H1 (cell line): Measurements from ENCODE around the gene LIN28A. TPM values are rescaled to one million over a fixed set of nuclear protein-coding genes. Genes with fewer than 3 reads are reported as not detected.

Experiments used
- CTCF ChIA-PET: fragments of 300-600 bp; sonication (Branson Sonifier 250); formaldehyde crosslinking; loops from one replicate; lab custom pipeline; 2021; ENCODE audit not compliant: partially characterized antibody; lab: Charles Lee
- POLR2A ChIA-PET: fragments of 300-600 bp; sonication (Branson Sonifier 250); formaldehyde crosslinking; loops from one replicate; lab custom pipeline; 2021; ENCODE audit warnings: inconsistent platforms; ENCODE audit not compliant: partially characterized antibody; lab: Charles Lee
- DNase-seq, 2 experiments: peaks; one replicate each; pipeline versions ENCODE4 v3.0.0 to v3.0.0-alpha.2; 2010 to 2022; ENCODE audit warnings: low spot score in 2 of 2, low read depth in 1 of 2, mixed read lengths in 1 of 2
- FAIRE-seq: peaks from 2 replicates; lab custom pipeline; 2011; peaks lifted over from hg19 to GRCh38; lab: Jason Lieb, UNC
- H2AFZ ChIP-seq: 2 replicates; pipeline ENCODE4 v1.8.1; 2012; ENCODE audit warnings: low read length, inconsistent platforms
- H2AK5ac ChIP-seq: 2 replicates; pipeline ENCODE4 v1.6.1; 2013; ENCODE audit warnings: low read depth, low read length
- H2BK120ac ChIP-seq: replicated peaks from 2 replicates; pipeline ENCODE3; 2013; ENCODE audit warnings: low read depth, low read length, inconsistent platforms
- H2BK12ac ChIP-seq: 2 replicates; pipeline ENCODE4 v1.6.1; 2013; ENCODE audit warnings: low read depth, low read length
- H2BK15ac ChIP-seq: 2 replicates; pipeline ENCODE4 v1.6.1; 2013; ENCODE audit warnings: low read length
- H2BK20ac ChIP-seq: 2 replicates; pipeline ENCODE4 v1.6.1; 2013; ENCODE audit warnings: low read length
- H2BK5ac ChIP-seq: 2 replicates; pipeline ENCODE4 v1.6.1; 2013; ENCODE audit warnings: low read depth, low read length
- H3K14ac ChIP-seq: 2 replicates; pipeline ENCODE4 v1.6.1; 2013; ENCODE audit warnings: inconsistent platforms; ENCODE audit not compliant: insufficient read length
- H3K18ac ChIP-seq: 2 replicates; pipeline ENCODE4 v1.6.1; 2013; ENCODE audit warnings: low read length; ENCODE audit errors: extremely low read depth
- H3K23ac ChIP-seq: 2 replicates; pipeline ENCODE4 v1.6.1; 2013; ENCODE audit warnings: inconsistent platforms; ENCODE audit not compliant: insufficient read length
- H3K23me2 ChIP-seq: 2 replicates; pipeline ENCODE4 v1.6.1; 2013; ENCODE audit warnings: low read depth, low read length
- H3K27ac ChIP-seq: 2 replicates; pipeline ENCODE4 v1.6.1; 2011; ENCODE audit warnings: low read depth, low read length, inconsistent platforms
- H3K27me3 ChIP-seq, 4 experiments: replicated peaks in 1 of 4; 1 replicate in 1 of 4; 2 replicates in 3 of 4; pipeline versions ENCODE4 v1.6.1 to v1.8.1; 2011 to 2013; ENCODE audit warnings: low read length in 3 of 4, mild to moderate bottlenecking in 3 of 4, inconsistent platforms in 2 of 4, mixed read lengths in 2 of 4, moderate library complexity in 1 of 4; ENCODE audit not compliant: control insufficient read depth in 3 of 4, insufficient read depth in 3 of 4; ENCODE audit errors: extremely low read depth in 1 of 4
- H3K36me3 ChIP-seq, 4 experiments: 2 replicates each; pipeline versions ENCODE4 v1.6.1 to v1.8.1; 2011 to 2013; ENCODE audit warnings: mild to moderate bottlenecking in 4 of 4, low read length in 3 of 4, moderate library complexity in 2 of 4, control low read depth in 1 of 4, inconsistent platforms in 1 of 4; ENCODE audit not compliant: insufficient read depth in 4 of 4, control insufficient read depth in 2 of 4
- H3K4ac ChIP-seq: replicated peaks from 2 replicates; pipeline ENCODE3; 2013; ENCODE audit warnings: low read length, low read depth, mixed read lengths, inconsistent platforms; ENCODE audit not compliant: insufficient read length
- H3K4me1 ChIP-seq, 4 experiments: replicated peaks in 1 of 4; 1 replicate in 1 of 4; 2 replicates in 3 of 4; pipeline versions ENCODE4 v1.6.1 to v1.8.1; 2011 to 2013; ENCODE audit warnings: low read length in 3 of 4, inconsistent platforms in 2 of 4, mixed read lengths in 1 of 4; ENCODE audit not compliant: insufficient read depth in 4 of 4, control insufficient read depth in 3 of 4
- H3K4me2 ChIP-seq, 2 experiments: 2 replicates each; pipeline versions ENCODE4 v1.6.1 to v1.8.1; 2011 to 2013; ENCODE audit warnings: low read depth in 2 of 2, low read length in 2 of 2, control low read depth in 1 of 2, inconsistent platforms in 1 of 2, mild to moderate bottlenecking in 1 of 2; ENCODE audit not compliant: insufficient read depth in 1 of 2
- H3K4me3 ChIP-seq, 4 experiments: fragments of 200-600, 300-600 bp in 1 of 4; sonication (generic), shearing (Covaris generic), sonication (Bioruptor Twin) in 1 of 4; 2 replicates each; pipeline versions ENCODE4 v1.5.1 to v1.8.1; 2011 to 2016; ENCODE audit warnings: low read length in 4 of 4, low read depth in 3 of 4, control low read depth in 2 of 4, inconsistent platforms in 2 of 4, mild to moderate bottlenecking in 2 of 4, mixed read lengths in 1 of 4, moderate library complexity in 1 of 4; ENCODE audit not compliant: insufficient read depth in 2 of 4; ENCODE audit errors: extremely low read depth in 1 of 4
- H3K56ac ChIP-seq: replicated peaks from 2 replicates; pipeline ENCODE3; 2013; ENCODE audit warnings: low read depth, mild to moderate bottlenecking, mixed read lengths, low read length, inconsistent platforms; ENCODE audit not compliant: insufficient read length
- H3K79me1 ChIP-seq: 2 replicates; pipeline ENCODE4 v1.6.1; 2013; ENCODE audit warnings: low read depth, low read length, control low read depth
- H3K79me2 ChIP-seq, 2 experiments: 2 replicates each; pipeline versions ENCODE4 v1.6.1 to v1.8.1; 2012 to 2013; ENCODE audit warnings: low read length in 2 of 2, mild to moderate bottlenecking in 2 of 2, inconsistent platforms in 1 of 2; ENCODE audit not compliant: insufficient read depth in 2 of 2, control insufficient read depth in 1 of 2
- H3K9ac ChIP-seq, 4 experiments: replicated peaks in 1 of 4; 1 replicate in 1 of 4; 2 replicates in 3 of 4; pipeline versions ENCODE4 v1.6.1 to v1.8.1; 2011 to 2013; ENCODE audit warnings: low read depth in 3 of 4, low read length in 3 of 4, control low read depth in 2 of 4, mild to moderate bottlenecking in 2 of 4, moderate library complexity in 2 of 4, inconsistent platforms in 1 of 4; ENCODE audit errors: extremely low read depth in 1 of 4
- H3K9me3 ChIP-seq, 2 experiments: 2 replicates each; pipeline versions ENCODE4 v1.6.1 to v1.8.1; 2012 to 2013; ENCODE audit warnings: mild to moderate bottlenecking in 2 of 2, moderate library complexity in 2 of 2, control low read depth in 1 of 2, inconsistent platforms in 1 of 2, low read depth in 1 of 2, low read length in 1 of 2, mixed read lengths in 1 of 2; ENCODE audit not compliant: insufficient read depth in 2 of 2
- H4K20me1 ChIP-seq, 2 experiments: replicated peaks in 1 of 2; 2 replicates each; pipeline versions ENCODE3 to v1.8.1; 2011 to 2013; ENCODE audit warnings: inconsistent platforms in 2 of 2, low read length in 2 of 2, mild to moderate bottlenecking in 1 of 2; ENCODE audit not compliant: insufficient read depth in 2 of 2, control insufficient read depth in 1 of 2
- H4K5ac ChIP-seq: 2 replicates; pipeline ENCODE4 v1.6.1; 2013; ENCODE audit warnings: low read length, low read depth, mixed read lengths, inconsistent platforms; ENCODE audit not compliant: insufficient read length
- H4K8ac ChIP-seq: 2 replicates; pipeline ENCODE4 v1.8.0; 2013; ENCODE audit warnings: mild to moderate bottlenecking, moderate library complexity, low read length, inconsistent platforms; ENCODE audit not compliant: insufficient read depth; ENCODE audit errors: extremely low read depth
- H4K91ac ChIP-seq: replicated peaks from 2 replicates; pipeline ENCODE3; 2013; ENCODE audit warnings: low read length, mixed read lengths, inconsistent platforms; ENCODE audit not compliant: insufficient read length
- EGR1 ChIP-seq: IDR thresholded peaks from 2 replicates; pipeline ENCODE4 v1.6.1; 2011; ENCODE audit warnings: low read depth, low read length, borderline replicate concordance
- JUN ChIP-seq: IDR thresholded peaks from 2 replicates; pipeline ENCODE4 v1.6.1; 2011; ENCODE audit warnings: low read depth, mild to moderate bottlenecking, improper control_type of control experiment, low read length
- RXRA ChIP-seq: IDR thresholded peaks from 2 replicates; pipeline ENCODE4 v1.6.1; 2011; ENCODE audit warnings: low read depth, mild to moderate bottlenecking, low read length, moderate library complexity; ENCODE audit not compliant: insufficient read depth
- SRF ChIP-seq: IDR thresholded peaks from 2 replicates; pipeline ENCODE4 v1.6.1; 2011; ENCODE audit warnings: mild to moderate bottlenecking, low read depth, low read length, moderate library complexity
- SUZ12 ChIP-seq: fragments of 200-600 bp; sonication (generic); IDR thresholded peaks from 2 replicates; pipeline ENCODE4 v1.6.1; 2012; ENCODE audit warnings: mild to moderate bottlenecking, inconsistent platforms, low read length, moderate library complexity, mixed read lengths
- TAF1 ChIP-seq: IDR thresholded peaks from 2 replicates; pipeline ENCODE4 v1.6.1; 2011; ENCODE audit warnings: mild to moderate bottlenecking, low read depth, low read length
- WGBS, 2 experiments: shearing (Covaris generic) in 1 of 2; methylation state at CpG; one replicate each; pipeline versions ENCODE4 v1.1.6 to v1.1.7; 2013 to 2015; ENCODE audit warnings: low lambda C conversion rate in 2 of 2, mixed read lengths in 2 of 2, inconsistent platforms in 1 of 2, low coverage in 1 of 2, missing lambda C conversion rate in 1 of 2; ENCODE audit not compliant: insufficient replicate concordance in 2 of 2, insufficient coverage in 1 of 2, insufficient read length in 1 of 2; ENCODE audit errors: extremely low coverage in 1 of 2, missing lambda C conversion rate in 1 of 2; 5-methylcytosine and 5-hydroxymethylcytosine counted together
- polyA plus RNA-seq, 7 experiments: library from polyadenylated mRNA; depleted of rRNA in 3 of 7; stranded (reverse) in 5 of 7; unstranded in 2 of 7; fragments of >200 nt in 5 of 7; fragments of 200-250 nt in 2 of 7; gene quantifications; 1 replicate in 5 of 7; 2 replicates in 1 of 7; 4 replicates in 1 of 7; pipeline versions ENCODE4 v1.2.1 to v1.2.3, GENCODE V29; 2011 to 2013; ENCODE audit warnings: missing spikeins in 2 of 7, mixed read lengths in 2 of 7
- total RNA-seq: library from RNA; stranded (reverse); fragmentation: NEBNext Ultra II Directional; extraction: Animal tissue kit (Norgen Biotek cat#: 25700); gene quantifications from 2 replicates; pipeline ENCODE4 v1.2.1, GENCODE V29; 2021

The LIN28A gene
- total and polyA plus RNA-seq, 2 of the 8 experiments (the other 6 are each of a cell fraction or from before 2014, with no cell fraction given) = 403 to 1,486 TPM

DNA sequence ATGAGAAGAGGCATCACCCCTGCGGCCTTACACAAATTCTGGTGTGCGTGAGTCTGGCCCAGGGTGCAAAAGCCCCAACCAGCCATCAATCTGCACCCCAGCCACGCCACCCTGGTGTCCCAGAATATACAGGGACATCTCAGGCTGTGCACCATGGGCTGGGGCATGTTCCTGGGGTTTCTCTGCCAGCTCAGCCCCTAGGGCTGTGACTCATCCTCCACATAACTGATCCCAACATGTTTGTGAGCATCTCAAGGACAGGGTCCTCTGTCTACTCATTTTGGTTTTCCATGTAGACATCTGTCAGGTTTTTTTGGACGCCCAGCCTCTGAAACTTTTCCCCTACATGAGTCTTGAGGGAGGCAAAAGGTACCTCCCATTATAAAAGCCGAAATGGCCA lies 38.6 kb upstream of the LIN28A start:
- H3K9ac ChIP-seq = no peak overlapping the region
- no peak overlapping the region for H3K56ac ChIP-seq
- H2BK20ac ChIP-seq = no peak overlapping the region
- H3K23ac ChIP-seq = no peak overlapping the region
- no peak overlapping the region for H2BK5ac ChIP-seq
- no peak overlapping the region for H2BK12ac ChIP-seq
- H2BK120ac ChIP-seq = no peak overlapping the region
- H3K36me3 ChIP-seq = no peaks in the 10 kb centered on the region
- no peak overlapping the region for H4K8ac ChIP-seq
- H3K18ac ChIP-seq = no peak overlapping the region
- no peak for FAIRE-seq
- H2BK15ac ChIP-seq = no peak overlapping the region
- no peak overlapping the region for H4K91ac ChIP-seq
- H3K14ac ChIP-seq = no peak overlapping the region
- no peaks in the 10 kb centered on the region for H4K20me1 ChIP-seq
- ChIA-PET CTCF (interaction anchor here (0.8 to 4.0 kb wide), 5 partner anchors 10 to 168 kb away, joined by 3 to 24 read pairs (median 9); no protein-coding TSS in a partner anchor), POLR2A (interaction anchor here (1.0 kb wide), 1 partner anchor 45 kb away, joined by 3 read pairs; no protein-coding TSS in a partner anchor)
- H3K27ac ChIP-seq = no peak overlapping the region
- TF ChIP-seq SUZ12 = no peak
- TF ChIP-seq RXRA = no peak
- TF ChIP-seq TAF1 = no peak
- no peak for TF ChIP-seq EGR1
- TF ChIP-seq JUN = no peak
- TF ChIP-seq SRF = no peak
- no peak overlapping the region for H3K4me2 ChIP-seq
- no peak for DNase-seq
- H3K9me3 ChIP-seq = no peaks in the 10 kb centered on the region
- no peaks in the 10 kb centered on the region for H3K27me3 ChIP-seq
- H3K23me2 ChIP-seq = no peaks in the 10 kb centered on the region
- peaks cover 0 to 2% (median 0%) of the 10 kb centered on the region in 4 experiments; a peak in 3 of 7 replicates for H3K4me1 ChIP-seq
- H2AK5ac ChIP-seq = no peak overlapping the region
- no peaks in the 10 kb centered on the region for H3K79me1 ChIP-seq
- no peak overlapping the region for H3K4me3 ChIP-seq
- H4K5ac ChIP-seq = no peak overlapping the region
- WGBS, 2 experiments = 93% methylated on average over 4 of the region's 5 CpGs; no CpG with 5 or more reads in 1 of the 2 experiments
- no peaks in the 10 kb centered on the region for H3K79me2 ChIP-seq
- H3K4ac ChIP-seq = no peak overlapping the region
- no peak overlapping the region for H2AFZ ChIP-seq
